ENCODE measurements around the gene TREML4. TPM values are rescaled to one million over a fixed set of nuclear protein-coding genes. Genes with fewer than 3 reads are reported as not detected.

Gene TREML4
- polyA plus RNA-seq, 1 donor from 2014 or later, result not detected

DNA sequence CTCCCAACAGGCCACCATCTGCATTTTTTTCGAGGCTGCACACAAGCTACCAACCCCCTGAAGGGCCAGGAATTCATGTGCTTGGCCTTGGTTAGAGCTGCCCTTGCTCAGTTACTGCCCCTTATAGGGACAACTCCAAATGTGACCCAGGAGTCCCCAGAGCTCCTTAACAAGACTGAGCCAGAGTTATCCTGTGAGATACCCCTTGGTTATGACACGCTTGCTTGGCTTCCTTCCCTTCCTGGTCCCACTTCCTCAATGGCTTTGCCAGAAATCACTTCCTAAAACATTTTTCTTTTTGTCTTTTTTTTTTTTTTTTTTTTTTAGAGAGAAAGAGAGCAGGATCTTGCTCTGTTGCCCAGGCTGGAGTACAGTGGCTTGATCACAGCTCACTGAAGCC lies 49.5 kb downstream of the TREML4 start:
- Histone ChIP-seq H3F3A (ENCODE audit: insufficient read depth, low read length, poor library complexity, severe bottlenecking) (no peaks in the 10 kb centered on the region), H3K9me3 (ENCODE audit: low read length) (no peaks in the 10 kb centered on the region), H3K27ac (ENCODE audit: low read length) (no peak overlapping the region), H4K20me1 (ENCODE audit: insufficient read depth) (no peaks in the 10 kb centered on the region), H2AFZ (ENCODE audit: low read depth, low read length) (no peak overlapping the region), H3K9me2 (ENCODE audit: insufficient read depth, low read length) (no peaks in the 10 kb centered on the region), H3K27me3 (ENCODE audit: insufficient read depth, low read depth, low read length) (no peaks in the 10 kb centered on the region), H3K36me3 (ENCODE audit: insufficient read depth, low read length) (no peaks in the 10 kb centered on the region), H3K9ac (ENCODE audit: low read length) (no peak overlapping the region), H3K4me2 (ENCODE audit: low read length) (no peak overlapping the region), H3K79me2 (replicated peaks; ENCODE audit: insufficient read depth, low read length) (no peaks in the 10 kb centered on the region), H3K4me3 (ENCODE audit: low read length) (no peak overlapping the region)
- TF ChIP-seq TAF1 (IDR thresholded peaks at IDR 0.05; ENCODE audit: low read depth) (no peak), EP300 (conservative IDR thresholded peaks at IDR 0.05; ENCODE audit: poor library complexity, severe bottlenecking) (no peak), RAD21 (conservative IDR thresholded peaks at IDR 0.05) (no peak), MXI1 (conservative IDR thresholded peaks at IDR 0.05; ENCODE audit: poor library complexity, severe bottlenecking) (no peak), SMC3 (conservative IDR thresholded peaks at IDR 0.05; ENCODE audit: poor library complexity) (no peak), EZH2 (IDR thresholded peaks at IDR 0.05; ENCODE audit: borderline replicate concordance, insufficient read depth, low read length, poor library complexity, severe bottlenecking) (no peak), POLR2AphosphoS5 (IDR thresholded peaks at IDR 0.05) (no peak)
- TF ChIP-seq, protein P1, sequence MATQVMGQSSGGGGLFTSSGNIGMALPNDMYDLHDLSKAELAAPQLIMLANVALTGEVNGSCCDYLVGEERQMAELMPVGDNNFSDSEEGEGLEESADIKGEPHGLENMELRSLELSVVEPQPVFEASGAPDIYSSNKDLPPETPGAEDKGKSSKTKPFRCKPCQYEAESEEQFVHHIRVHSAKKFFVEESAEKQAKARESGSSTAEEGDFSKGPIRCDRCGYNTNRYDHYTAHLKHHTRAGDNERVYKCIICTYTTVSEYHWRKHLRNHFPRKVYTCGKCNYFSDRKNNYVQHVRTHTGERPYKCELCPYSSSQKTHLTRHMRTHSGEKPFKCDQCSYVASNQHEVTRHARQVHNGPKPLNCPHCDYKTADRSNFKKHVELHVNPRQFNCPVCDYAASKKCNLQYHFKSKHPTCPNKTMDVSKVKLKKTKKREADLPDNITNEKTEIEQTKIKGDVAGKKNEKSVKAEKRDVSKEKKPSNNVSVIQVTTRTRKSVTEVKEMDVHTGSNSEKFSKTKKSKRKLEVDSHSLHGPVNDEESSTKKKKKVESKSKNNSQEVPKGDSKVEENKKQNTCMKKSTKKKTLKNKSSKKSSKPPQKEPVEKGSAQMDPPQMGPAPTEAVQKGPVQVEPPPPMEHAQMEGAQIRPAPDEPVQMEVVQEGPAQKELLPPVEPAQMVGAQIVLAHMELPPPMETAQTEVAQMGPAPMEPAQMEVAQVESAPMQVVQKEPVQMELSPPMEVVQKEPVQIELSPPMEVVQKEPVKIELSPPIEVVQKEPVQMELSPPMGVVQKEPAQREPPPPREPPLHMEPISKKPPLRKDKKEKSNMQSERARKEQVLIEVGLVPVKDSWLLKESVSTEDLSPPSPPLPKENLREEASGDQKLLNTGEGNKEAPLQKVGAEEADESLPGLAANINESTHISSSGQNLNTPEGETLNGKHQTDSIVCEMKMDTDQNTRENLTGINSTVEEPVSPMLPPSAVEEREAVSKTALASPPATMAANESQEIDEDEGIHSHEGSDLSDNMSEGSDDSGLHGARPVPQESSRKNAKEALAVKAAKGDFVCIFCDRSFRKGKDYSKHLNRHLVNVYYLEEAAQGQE (IDR thresholded peaks at IDR 0.05; ENCODE audit: borderline replicate concordance), result no peak
- TF ChIP-seq, protein P2, sequence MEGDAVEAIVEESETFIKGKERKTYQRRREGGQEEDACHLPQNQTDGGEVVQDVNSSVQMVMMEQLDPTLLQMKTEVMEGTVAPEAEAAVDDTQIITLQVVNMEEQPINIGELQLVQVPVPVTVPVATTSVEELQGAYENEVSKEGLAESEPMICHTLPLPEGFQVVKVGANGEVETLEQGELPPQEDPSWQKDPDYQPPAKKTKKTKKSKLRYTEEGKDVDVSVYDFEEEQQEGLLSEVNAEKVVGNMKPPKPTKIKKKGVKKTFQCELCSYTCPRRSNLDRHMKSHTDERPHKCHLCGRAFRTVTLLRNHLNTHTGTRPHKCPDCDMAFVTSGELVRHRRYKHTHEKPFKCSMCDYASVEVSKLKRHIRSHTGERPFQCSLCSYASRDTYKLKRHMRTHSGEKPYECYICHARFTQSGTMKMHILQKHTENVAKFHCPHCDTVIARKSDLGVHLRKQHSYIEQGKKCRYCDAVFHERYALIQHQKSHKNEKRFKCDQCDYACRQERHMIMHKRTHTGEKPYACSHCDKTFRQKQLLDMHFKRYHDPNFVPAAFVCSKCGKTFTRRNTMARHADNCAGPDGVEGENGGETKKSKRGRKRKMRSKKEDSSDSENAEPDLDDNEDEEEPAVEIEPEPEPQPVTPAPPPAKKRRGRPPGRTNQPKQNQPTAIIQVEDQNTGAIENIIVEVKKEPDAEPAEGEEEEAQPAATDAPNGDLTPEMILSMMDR (IDR thresholded peaks at IDR 0.05; ENCODE audit: poor library complexity, severe bottlenecking), result no peak

DNA sequence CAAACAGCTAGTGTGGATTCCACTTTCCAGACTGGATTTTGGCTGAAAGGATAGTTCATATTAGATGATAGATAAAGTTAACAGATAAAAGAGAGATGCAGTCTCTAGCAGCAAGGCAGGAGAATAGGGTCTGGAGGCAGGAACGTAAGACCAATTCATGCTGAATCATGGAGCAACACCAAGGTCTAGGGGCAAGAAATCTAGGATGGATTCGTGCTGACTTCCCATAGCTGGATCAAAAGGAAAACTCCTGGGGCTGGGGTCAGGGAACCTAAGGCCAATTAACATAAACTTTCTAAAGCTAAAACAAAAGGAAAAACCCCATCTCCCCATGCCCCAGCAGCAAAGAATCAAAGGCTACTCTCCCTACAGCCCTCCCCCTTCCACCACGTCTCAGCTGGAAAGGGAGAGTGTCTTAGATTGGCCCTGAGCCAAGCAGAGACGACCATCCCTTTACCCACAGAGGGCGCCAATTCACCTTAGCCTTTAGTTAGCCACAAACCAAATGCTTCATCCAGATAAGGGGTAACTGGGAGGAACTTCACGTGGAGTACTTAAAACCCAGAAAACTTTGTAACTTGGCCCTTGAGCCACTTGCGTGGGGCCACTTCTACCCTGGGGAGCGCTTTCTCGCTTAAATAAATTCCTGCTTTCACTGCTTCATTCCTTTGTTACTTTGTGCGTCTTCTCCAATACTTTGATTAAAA lies 50.7 kb downstream of the TREML4 start:
- no peaks in the 10 kb centered on the region for H3K27me3 ChIP-seq (ENCODE audit: insufficient read depth, low read depth, low read length)
- no peaks in the 10 kb centered on the region for H3F3A ChIP-seq (ENCODE audit: insufficient read depth, low read length, poor library complexity, severe bottlenecking)
- no peak overlapping the region for H3K27ac ChIP-seq (ENCODE audit: low read length)
- H3K9me2 ChIP-seq (ENCODE audit: insufficient read depth, low read length), result no peaks in the 10 kb centered on the region
- no peaks in the 10 kb centered on the region for H4K20me1 ChIP-seq (ENCODE audit: insufficient read depth)
- no peaks in the 10 kb centered on the region for H3K9me3 ChIP-seq (ENCODE audit: low read length)
- H2AFZ ChIP-seq (ENCODE audit: low read depth, low read length), result no peak overlapping the region
- no peaks in the 10 kb centered on the region for H3K36me3 ChIP-seq (ENCODE audit: insufficient read depth, low read length)
- no peak overlapping the region for H3K4me2 ChIP-seq (ENCODE audit: low read length)
- no peak overlapping the region for H3K9ac ChIP-seq (ENCODE audit: low read length)
- TF ChIP-seq, protein P1 (IDR thresholded peaks at IDR 0.05; ENCODE audit: borderline replicate concordance), result no peak
- TF ChIP-seq SMC3 (conservative IDR thresholded peaks at IDR 0.05; ENCODE audit: poor library complexity) (no peak), EP300 (conservative IDR thresholded peaks at IDR 0.05; ENCODE audit: poor library complexity, severe bottlenecking) (no peak), MXI1 (conservative IDR thresholded peaks at IDR 0.05; ENCODE audit: poor library complexity, severe bottlenecking) (no peak), POLR2AphosphoS5 (IDR thresholded peaks at IDR 0.05) (no peak), TAF1 (IDR thresholded peaks at IDR 0.05; ENCODE audit: low read depth) (no peak), RAD21 (conservative IDR thresholded peaks at IDR 0.05) (no peak), EZH2 (IDR thresholded peaks at IDR 0.05; ENCODE audit: borderline replicate concordance, insufficient read depth, low read length, poor library complexity, severe bottlenecking) (no peak)
- TF ChIP-seq, protein P2 (IDR thresholded peaks at IDR 0.05; ENCODE audit: poor library complexity, severe bottlenecking), result no peak
- H3K4me3 ChIP-seq (ENCODE audit: low read length), result no peak overlapping the region
- no peaks in the 10 kb centered on the region for H3K79me2 ChIP-seq (replicated peaks; ENCODE audit: insufficient read depth, low read length)
